Psoas muscle (tissue), 8 donors: ENCODE results near the gene HOXC6. TPM values are rescaled to one million over a fixed set of nuclear protein-coding genes. Genes with fewer than 3 reads are reported as not detected.
A peak's percentile ranks its signal among the peaks of the same experiment; 100 is the strongest.
"Not testable (repeated sequence)": the region's sequence is repeated elsewhere in the genome, so short reads cannot be mapped to it uniquely, and the experiment has no call there.

Source experiments
- ATAC-seq, 4 donors: fragments of 200-7000 bp; cut with Tn5 transposase; one replicate each; pipeline ENCODE4 v1.9.1; 2020; ENCODE audit warnings: moderate library complexity in 3 of 4, mild to moderate bottlenecking in 2 of 4
- DNase-seq, 2 donors: peaks; one replicate each; pipeline ENCODE4 v3.0.0-alpha.2; 2020
- H3K27ac ChIP-seq: fragments of 200-600 bp; one replicate; pipeline ENCODE4 v1.8.0; 2022
- H3K27me3 ChIP-seq, 3 donors: fragments of 200-600 bp in 1 of 3; one replicate each; pipeline versions ENCODE4 v1.6.1 to v1.8.0; 2013 to 2022; ENCODE audit warnings: low read length in 2 of 3, mild to moderate bottlenecking in 2 of 3, moderate library complexity in 1 of 3; ENCODE audit not compliant: insufficient read depth in 3 of 3
- H3K36me3 ChIP-seq, 2 donors: fragments of 200-600 bp in 1 of 2; one replicate each; pipeline versions ENCODE4 v1.6.1 to v1.8.0; 2013 to 2022; ENCODE audit warnings: low read depth in 1 of 2, mild to moderate bottlenecking in 1 of 2, moderate library complexity in 1 of 2; ENCODE audit not compliant: insufficient read depth in 1 of 2
- H3K4me1 ChIP-seq: fragments of 200-600 bp; one replicate; pipeline ENCODE4 v1.8.0; 2022
- H3K4me3 ChIP-seq: fragments of 200-600 bp; one replicate; pipeline ENCODE4 v1.8.0; 2022; ENCODE audit warnings: mild to moderate bottlenecking
- H3K9me3 ChIP-seq: fragments of 200-600 bp; one replicate; pipeline ENCODE4 v1.8.0; 2022
- WGBS, 3 donors: extraction: QIAGEN DNeasy Blood & Tissue Kit; methylation state at CpG; one replicate each; pipeline versions ENCODE4 v1.1.6 to v1.1.7; 2013; 5-methylcytosine and 5-hydroxymethylcytosine counted together
- intact Hi-C, 2 donors: fragments of 100-400 bp; cut with DNase I; formaldehyde crosslinking; loops; one replicate each; pipeline versions ENCODE4 v1.11.0 to v1.14.2; 2022
- polyA plus RNA-seq, 3 donors: library from polyadenylated mRNA; stranded (reverse); fragments of 200-250 nt; gene quantifications; one replicate each; pipeline ENCODE4 v1.2.3, GENCODE V29; 2013
- total RNA-seq, 4 donors: library from RNA; stranded (reverse); fragmentation: NEBNext Ultra II Directional in 2 of 4; extraction: Animal tissue kit (Norgen Biotek cat#: 25700) in 2 of 4; gene quantifications; one replicate each; pipeline versions ENCODE4 v1.2.1 to v1.2.4, GENCODE V29; 2021 to 2023
- TF ChIP-seq, protein P1 (sequence below): fragments of 200-600 bp; IDR thresholded peaks from one replicate; pipeline ENCODE4 v1.8.0; 2022; ENCODE audit warnings: antibody characterized with exemption
- donor health status: healthy with polysubstance abuse.
- donor health status: DM: no; HTN: no; CAD: no; lungs with moderate emphysema.
- donor health status: Bipolar disorder and iron deficiency.
- donor health status: healthy.
- donor health status: DM: yes; HTN: yes; CAD: no.
- donor health status: DM: no; HTN: no; CAD: no.
- donor health status: DM: no; HTN: no; CAD: no.
- donor health status: DM: yes; HTN: yes; CAD: no.

HOXC6 gene
- total and polyA plus RNA-seq, 7 donors: 2.2 to 23.6 (median 7.6) TPM

DNA sequence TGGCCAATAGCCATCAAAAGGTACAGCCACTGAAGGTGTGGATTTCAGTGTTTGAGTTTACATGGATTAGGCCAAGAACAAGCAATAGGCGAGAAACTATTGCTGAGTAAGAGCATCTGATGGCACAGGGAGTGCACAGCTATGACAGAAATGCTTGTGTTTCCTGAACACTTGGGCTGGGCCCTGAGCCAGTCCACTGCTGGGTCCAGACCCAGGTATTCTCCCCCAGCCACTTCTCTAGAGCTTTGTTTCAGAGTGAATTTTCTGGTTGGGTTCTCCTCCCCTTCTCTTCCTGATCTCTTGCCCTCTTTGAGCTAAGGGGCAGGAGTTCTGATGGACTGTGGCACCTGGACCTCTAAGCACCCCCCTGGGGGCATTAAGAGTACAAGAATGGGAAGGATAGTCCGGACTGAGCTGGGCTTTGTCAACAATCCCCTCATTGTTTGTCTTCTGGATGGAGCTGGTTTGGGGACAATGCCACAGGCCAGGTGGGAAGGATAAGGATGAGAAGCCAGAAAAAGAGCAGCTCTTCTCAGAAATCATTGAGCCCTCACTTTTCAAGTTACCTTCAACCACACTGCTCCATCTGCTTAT is 13.0 kb downstream of the HOXC6 start:
- H3K4me3 ChIP-seq: no peak overlapping the region
- TF ChIP-seq, protein P1, sequence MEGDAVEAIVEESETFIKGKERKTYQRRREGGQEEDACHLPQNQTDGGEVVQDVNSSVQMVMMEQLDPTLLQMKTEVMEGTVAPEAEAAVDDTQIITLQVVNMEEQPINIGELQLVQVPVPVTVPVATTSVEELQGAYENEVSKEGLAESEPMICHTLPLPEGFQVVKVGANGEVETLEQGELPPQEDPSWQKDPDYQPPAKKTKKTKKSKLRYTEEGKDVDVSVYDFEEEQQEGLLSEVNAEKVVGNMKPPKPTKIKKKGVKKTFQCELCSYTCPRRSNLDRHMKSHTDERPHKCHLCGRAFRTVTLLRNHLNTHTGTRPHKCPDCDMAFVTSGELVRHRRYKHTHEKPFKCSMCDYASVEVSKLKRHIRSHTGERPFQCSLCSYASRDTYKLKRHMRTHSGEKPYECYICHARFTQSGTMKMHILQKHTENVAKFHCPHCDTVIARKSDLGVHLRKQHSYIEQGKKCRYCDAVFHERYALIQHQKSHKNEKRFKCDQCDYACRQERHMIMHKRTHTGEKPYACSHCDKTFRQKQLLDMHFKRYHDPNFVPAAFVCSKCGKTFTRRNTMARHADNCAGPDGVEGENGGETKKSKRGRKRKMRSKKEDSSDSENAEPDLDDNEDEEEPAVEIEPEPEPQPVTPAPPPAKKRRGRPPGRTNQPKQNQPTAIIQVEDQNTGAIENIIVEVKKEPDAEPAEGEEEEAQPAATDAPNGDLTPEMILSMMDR: no peak
- H3K36me3 ChIP-seq: no peaks in the 10 kb centered on the region
- H3K4me1 ChIP-seq: no peaks in the 10 kb centered on the region
- H3K9me3 ChIP-seq: no peaks in the 10 kb centered on the region
- peaks cover 0 to 5% (median 0%) of the 10 kb centered on the region in 3 donors for H3K27me3 ChIP-seq
- intact Hi-C loops: no loop called here
- no peak for DNase-seq
- WGBS, 3 donors: 48 to 59% (median 58%) methylated on average over 2 of the region's 2 CpGs
- no peak overlapping the region for H3K27ac ChIP-seq
- no peak for ATAC-seq

DNA sequence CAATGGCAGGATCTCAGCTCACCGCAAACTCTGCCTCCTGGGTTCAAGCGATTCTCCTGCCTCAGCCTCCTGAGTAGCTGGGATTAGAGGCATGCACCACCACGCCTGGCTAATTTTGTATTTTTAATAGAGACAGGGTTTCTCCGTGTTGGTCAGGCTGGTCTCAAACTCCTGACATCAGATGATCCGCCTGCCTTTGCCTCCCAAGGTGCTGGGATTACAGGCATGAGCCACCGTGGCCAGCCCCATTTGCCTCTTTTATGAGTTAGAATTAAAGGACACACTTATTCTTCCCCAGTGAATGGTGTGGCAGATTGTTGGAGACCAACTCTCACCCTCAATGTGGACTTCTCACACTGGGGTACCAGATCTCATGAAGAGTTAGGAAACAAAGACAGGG is 13.8 kb downstream of the HOXC6 start:
- ATAC-seq, H3K9me3 ChIP-seq, H3K36me3 ChIP-seq, H3K27ac ChIP-seq, H3K27me3 ChIP-seq, DNase-seq, intact Hi-C loops, H3K4me1 ChIP-seq, H3K4me3 ChIP-seq: not testable (repeated sequence)
- 75 to 81% (median 80%) methylated on average over 6 of the region's 6 CpGs for WGBS, 3 donors

DNA sequence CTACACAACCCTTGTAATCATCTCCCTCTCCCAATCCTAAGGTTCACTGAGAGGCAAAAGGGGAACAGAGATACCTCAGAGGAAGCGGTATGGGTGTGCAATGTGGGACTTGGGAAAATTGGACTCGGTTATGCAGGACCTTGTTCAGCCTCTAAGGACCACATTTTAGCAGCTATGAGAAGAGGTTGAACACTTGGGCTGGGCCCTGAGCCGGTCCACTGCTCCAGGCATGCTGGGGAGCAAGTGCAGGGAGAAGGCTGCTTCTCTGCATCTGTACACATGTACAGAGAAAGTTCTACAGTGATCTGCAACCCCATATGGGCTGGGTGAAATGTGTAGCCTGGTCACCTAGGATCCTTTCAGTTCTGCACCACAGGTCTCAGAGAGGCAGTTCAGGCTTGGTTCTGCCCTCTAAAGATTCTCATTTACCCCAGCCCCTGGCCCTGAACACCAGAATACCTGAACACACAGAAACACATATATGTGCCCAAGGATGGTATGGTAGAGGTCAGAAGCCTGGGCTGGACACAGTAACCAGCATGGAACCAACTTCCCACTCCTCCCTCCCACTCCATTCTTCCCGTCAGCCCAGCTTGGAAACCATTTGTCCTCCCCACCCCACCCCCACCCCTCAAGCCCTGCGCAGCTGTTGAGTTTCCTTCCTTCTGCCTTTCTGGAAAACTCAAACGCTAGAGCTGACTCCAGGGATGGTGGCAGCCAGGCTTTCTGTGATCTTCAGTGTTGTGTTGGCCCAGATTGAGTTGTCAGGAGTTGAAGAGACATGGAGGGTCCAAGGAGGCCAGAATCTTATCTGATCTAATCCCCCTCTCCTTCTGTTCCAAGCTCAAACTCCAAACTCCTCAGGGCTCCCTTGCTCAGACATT is 15.0 kb downstream of the HOXC6 start:
- H3K27ac ChIP-seq: no peak overlapping the region
- no peaks in the 10 kb centered on the region for H3K9me3 ChIP-seq
- TF ChIP-seq, protein P1: no peak
- peaks cover 0 to 5% (median 0%) of the 10 kb centered on the region in 3 donors for H3K27me3 ChIP-seq
- DNase-seq: no peak
- intact Hi-C loops: no loop called here
- H3K36me3 ChIP-seq: no peaks in the 10 kb centered on the region
- no peak overlapping the region for H3K4me3 ChIP-seq
- peak in 2 of 4 donors; percentile 22 to 44 for ATAC-seq
- 36 to 40% (median 40%) methylated on average over 6 of the region's 6 CpGs for WGBS, 3 donors
- no peaks in the 10 kb centered on the region for H3K4me1 ChIP-seq

DNA sequence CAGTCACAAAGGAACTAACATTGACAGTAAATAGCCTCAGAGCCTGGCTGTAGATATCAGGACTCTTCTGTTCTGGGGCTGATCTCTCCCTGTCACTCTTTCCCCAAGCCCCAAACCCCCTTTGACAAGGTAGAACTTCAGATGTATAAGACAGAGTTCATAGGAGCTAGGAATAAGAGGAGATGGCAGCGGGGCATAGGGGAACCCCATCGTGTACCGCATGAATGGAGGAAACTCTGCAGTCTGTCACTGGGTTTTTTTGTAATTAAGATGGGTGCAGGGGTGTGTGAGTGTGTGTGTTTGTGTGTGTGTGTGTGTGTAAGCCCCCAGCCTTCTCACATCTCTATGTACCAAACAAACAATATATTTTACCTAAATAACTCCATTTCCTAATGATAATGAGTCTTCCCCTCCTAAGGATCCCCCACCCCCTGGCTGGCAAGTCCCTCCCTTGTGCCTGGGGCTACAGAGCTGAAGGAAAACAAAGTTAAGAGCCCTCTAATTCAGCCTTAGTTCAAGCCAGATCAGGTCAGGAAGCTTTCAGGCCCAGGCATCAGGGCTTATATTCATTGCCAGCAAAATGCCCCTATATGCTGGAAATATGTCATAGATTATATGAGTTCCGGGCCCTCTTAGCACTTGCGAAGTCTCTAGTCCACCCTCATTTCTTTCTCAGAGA is 16.3 kb downstream of the HOXC6 start:
- Histone ChIP-seq H3K27me3 (peaks cover 0 to 5% (median 0%) of the 10 kb centered on the region in 3 donors), H3K27ac (no peak overlapping the region), H3K9me3 (no peaks in the 10 kb centered on the region), H3K4me1 (no peaks in the 10 kb centered on the region), H3K36me3 (no peaks in the 10 kb centered on the region), H3K4me3 (no peak overlapping the region)
- DNase-seq (no peak), ATAC-seq (no peak)
- TF ChIP-seq, protein P1: no peak
- intact Hi-C loops: loop anchor here in 1 of 2 donors (5.0 kb wide), 1 partner anchor 128 kb away; no protein-coding TSS in a partner anchor
- WGBS, 3 donors: 72 to 73% (median 73%) methylated on average over 5 of the region's 5 CpGs

DNA sequence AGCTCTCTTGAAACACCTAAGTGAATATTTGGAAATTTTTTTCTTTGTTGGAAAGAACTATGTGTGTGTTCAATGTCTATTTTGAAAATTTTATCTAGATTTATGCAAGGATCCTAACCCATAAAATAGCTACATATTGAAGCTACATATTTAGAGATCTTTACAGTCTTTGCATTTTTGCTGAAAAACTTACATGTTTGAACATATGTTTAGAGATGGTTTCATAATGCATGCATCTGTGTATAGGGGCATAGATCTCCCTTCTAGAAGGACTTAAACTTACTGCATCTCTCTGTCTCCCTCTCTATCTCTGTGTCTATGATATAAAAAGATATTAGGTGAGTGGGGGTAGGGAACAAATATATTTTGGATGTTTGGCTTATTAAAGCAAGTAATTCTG is 17.2 kb downstream of the HOXC6 start:
- Histone ChIP-seq H3K4me3 (no peak overlapping the region), H3K36me3 (no peaks in the 10 kb centered on the region), H3K4me1 (no peaks in the 10 kb centered on the region), H3K27ac (no peak overlapping the region), H3K9me3 (no peaks in the 10 kb centered on the region), H3K27me3 (peaks cover 0 to 5% (median 0%) of the 10 kb centered on the region in 3 donors)
- intact Hi-C loops: loop anchor here in 1 of 2 donors (5.0 kb wide), 1 partner anchor 127 kb away; no protein-coding TSS in a partner anchor
- ATAC-seq (no peak), DNase-seq (no peak)
- TF ChIP-seq, protein P1: no peak
